H9 (cell line): ENCODE results near the gene ROBO4. TPM values are rescaled to one million over a fixed set of nuclear protein-coding genes. Genes with fewer than 3 reads are reported as not detected.

ENCODE experiments used
- DNase-seq: peaks from one replicate; pipeline ENCODE4 v3.0.0-alpha.2; 2017
- H2AFZ ChIP-seq: one replicate; pipeline ENCODE4 v1.6.1; 2013; ENCODE audit warnings: mild to moderate bottlenecking, low read length, control low read depth, moderate library complexity
- H2AK5ac ChIP-seq: 2 replicates; pipeline ENCODE4 v1.6.1; 2013; ENCODE audit warnings: low read length, control low read depth, mixed read lengths; ENCODE audit not compliant: insufficient read length
- H2BK120ac ChIP-seq: one replicate; pipeline ENCODE4 v1.6.1; 2013; ENCODE audit warnings: low read depth, mild to moderate bottlenecking, low read length, control low read depth, inconsistent platforms; ENCODE audit not compliant: poor library complexity, severe bottlenecking
- H2BK12ac ChIP-seq: 2 replicates; pipeline ENCODE4 v1.6.1; 2013; ENCODE audit warnings: low read length, control low read depth, mixed read lengths, low read depth; ENCODE audit not compliant: insufficient read length
- H2BK15ac ChIP-seq: 2 replicates; pipeline ENCODE4 v1.6.1; 2013; ENCODE audit warnings: low read depth, low read length, control low read depth
- H2BK20ac ChIP-seq: one replicate; pipeline ENCODE4 v1.6.1; 2013; ENCODE audit warnings: low read depth, mild to moderate bottlenecking, low read length, control low read depth, inconsistent platforms; ENCODE audit not compliant: poor library complexity, severe bottlenecking
- H2BK5ac ChIP-seq: 2 replicates; pipeline ENCODE4 v1.6.1; 2013; ENCODE audit warnings: low read length, control low read depth, mixed read lengths; ENCODE audit not compliant: insufficient read length
- H3K14ac ChIP-seq: 2 replicates; pipeline ENCODE4 v1.6.1; 2013; ENCODE audit warnings: low read length, control low read depth; ENCODE audit not compliant: insufficient read depth
- H3K18ac ChIP-seq: 2 replicates; pipeline ENCODE4 v1.6.1; 2013; ENCODE audit warnings: low read depth, mild to moderate bottlenecking, mixed read lengths, low read length, control low read depth; ENCODE audit not compliant: insufficient read length
- H3K23ac ChIP-seq: 2 replicates; pipeline ENCODE4 v1.6.1; 2013; ENCODE audit warnings: low read length, control low read depth, mixed read lengths, low read depth; ENCODE audit not compliant: insufficient read length
- H3K23me2 ChIP-seq: 2 replicates; pipeline ENCODE4 v1.6.1; 2013; ENCODE audit warnings: low read depth, mild to moderate bottlenecking, mixed read lengths, low read length, control low read depth; ENCODE audit not compliant: insufficient read length, poor library complexity, severe bottlenecking
- H3K27ac ChIP-seq: 2 replicates; pipeline ENCODE4 v1.5.1; 2013; ENCODE audit warnings: low read length, control low read depth, mixed read lengths, low read depth; ENCODE audit not compliant: insufficient read length
- H3K27me3 ChIP-seq: 2 replicates; pipeline ENCODE4 v1.6.1; 2013; ENCODE audit warnings: low read length, control low read depth, inconsistent platforms; ENCODE audit not compliant: insufficient read depth
- H3K4ac ChIP-seq: 2 replicates; pipeline ENCODE4 v1.6.1; 2013; ENCODE audit warnings: low read depth, mild to moderate bottlenecking, control low read depth, inconsistent platforms, low read length, moderate library complexity
- H3K4me1 ChIP-seq: 2 replicates; pipeline ENCODE4 v1.6.1; 2013; ENCODE audit warnings: low read length, control low read depth, inconsistent platforms; ENCODE audit not compliant: insufficient read depth
- H3K4me2 ChIP-seq: 2 replicates; pipeline ENCODE4 v1.6.1; 2013; ENCODE audit warnings: low read length, control low read depth, mixed read lengths; ENCODE audit not compliant: insufficient read length, insufficient read depth
- H3K56ac ChIP-seq: 2 replicates; pipeline ENCODE4 v1.6.1; 2013; ENCODE audit warnings: low read depth, mild to moderate bottlenecking, mixed read lengths, low read length, control low read depth; ENCODE audit not compliant: insufficient read length
- H3K79me1 ChIP-seq: 2 replicates; pipeline ENCODE4 v1.6.1; 2013; ENCODE audit warnings: low read depth, mild to moderate bottlenecking, moderate library complexity, low read length, control low read depth, inconsistent platforms; ENCODE audit not compliant: insufficient read depth, poor library complexity, severe bottlenecking
- H3K79me2 ChIP-seq: 2 replicates; pipeline ENCODE4 v1.6.1; 2013; ENCODE audit warnings: low read length, control low read depth, inconsistent platforms; ENCODE audit not compliant: insufficient read depth
- H3K9ac ChIP-seq: 2 replicates; pipeline ENCODE4 v1.6.1; 2013; ENCODE audit warnings: low read length, control low read depth, mixed read lengths; ENCODE audit not compliant: insufficient read length; ENCODE audit errors: extremely low read depth
- H3K9me3 ChIP-seq: one replicate; pipeline ENCODE4 v1.6.1; 2013; ENCODE audit warnings: low read depth, low read length, inconsistent platforms; ENCODE audit not compliant: control insufficient read depth
- H3T11ph ChIP-seq: one replicate; pipeline ENCODE4 v1.6.1; 2013; ENCODE audit warnings: mild to moderate bottlenecking, low read length, control low read depth, inconsistent platforms
- H4K20me1 ChIP-seq: one replicate; pipeline ENCODE4 v1.6.1; 2013; ENCODE audit not compliant: control insufficient read depth, insufficient read length, insufficient read depth
- H4K5ac ChIP-seq: 2 replicates; pipeline ENCODE4 v1.6.1; 2013; ENCODE audit warnings: low read depth, mild to moderate bottlenecking, mixed read lengths, low read length, control low read depth; ENCODE audit not compliant: insufficient read length
- H4K8ac ChIP-seq: replicated peaks from 2 replicates; pipeline ENCODE4 v1.6.1; 2013; ENCODE audit warnings: low read length, control low read depth, mixed read lengths, low read depth; ENCODE audit not compliant: insufficient read length
- H4K91ac ChIP-seq: 2 replicates; pipeline ENCODE4 v1.6.1; 2013; ENCODE audit warnings: low read depth, mild to moderate bottlenecking, moderate library complexity, mixed read lengths, low read length, control low read depth; ENCODE audit not compliant: insufficient read length
- H3K27ac Mint-ChIP-seq, 3 experiments: 2 replicates in 2 of 3; 3 replicates in 1 of 3; pipeline ENCODE4 v1.8.0; 2020 to 2021; ENCODE audit warnings: mixed read lengths in 3 of 3, mild to moderate bottlenecking in 1 of 3, moderate library complexity in 1 of 3
- H3K27me3 Mint-ChIP-seq: 2 replicates; pipeline ENCODE4 v1.8.0; 2021; ENCODE audit warnings: low read depth, mild to moderate bottlenecking, moderate library complexity, mixed read lengths
- H3K36me3 Mint-ChIP-seq, 3 experiments: 2 replicates in 2 of 3; 3 replicates in 1 of 3; pipeline ENCODE4 v1.8.0; 2020 to 2021; ENCODE audit warnings: low read depth in 3 of 3, mixed read lengths in 3 of 3; ENCODE audit not compliant: insufficient read depth in 1 of 3
- H3K4me1 Mint-ChIP-seq, 2 experiments: 2 replicates each; pipeline ENCODE4 v1.8.0; 2020; ENCODE audit warnings: mixed read lengths in 2 of 2
- H3K4me3 Mint-ChIP-seq, 2 experiments: 2 replicates in 1 of 2; 3 replicates in 1 of 2; pipeline ENCODE4 v1.8.0; 2020 to 2021; ENCODE audit warnings: mild to moderate bottlenecking in 2 of 2, mixed read lengths in 2 of 2, moderate library complexity in 1 of 2
- H3K9me3 Mint-ChIP-seq, 2 experiments: 2 replicates in 1 of 2; 3 replicates in 1 of 2; pipeline ENCODE4 v1.8.0; 2020; ENCODE audit warnings: mild to moderate bottlenecking in 2 of 2, mixed read lengths in 2 of 2, moderate library complexity in 1 of 2
- WGBS: extraction: QIAGEN DNeasy Blood & Tissue Kit; methylation state at CpG from one replicate; pipeline ENCODE4 v1.1.7; 2013; ENCODE audit warnings: missing lambda C conversion rate, low lambda C conversion rate, mixed read lengths; ENCODE audit not compliant: insufficient read length; ENCODE audit errors: extremely low coverage; 5-methylcytosine and 5-hydroxymethylcytosine counted together
- total RNA-seq: library from RNA; stranded (reverse); gene quantifications from 2 replicates; pipeline ENCODE4 v1.2.1, GENCODE V29; 2021
- TF ChIP-seq, protein P1 (sequence below): fragments of 200-600 bp; sonication (generic); conservative IDR thresholded peaks from 3 replicates; pipeline ENCODE4 v1.8.0; 2021; ENCODE audit warnings: antibody characterized with exemption, mild to moderate bottlenecking

ROBO4 gene
- total RNA-seq, 1 experiment from 2014 or later, result not detected

DNA sequence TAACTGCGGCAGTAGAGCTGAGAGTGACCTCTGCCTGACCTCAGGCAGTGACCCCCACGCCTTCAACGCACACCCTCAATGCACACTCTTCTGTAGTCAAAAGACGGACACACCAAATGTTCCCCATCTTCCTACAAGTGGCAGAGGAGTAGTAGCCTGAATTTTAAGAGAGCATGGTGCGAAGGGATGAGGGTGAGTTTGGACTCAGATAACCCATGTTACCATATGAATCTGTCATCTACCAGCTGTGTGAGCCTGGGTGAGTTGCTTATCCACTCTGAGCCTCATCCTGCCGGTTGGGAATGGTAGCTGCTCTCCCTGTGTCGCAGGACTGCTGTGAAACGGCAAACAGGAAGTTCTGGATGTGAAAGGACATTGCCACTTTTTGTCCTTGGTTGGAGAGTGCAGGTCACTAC lies 53.0 kb downstream of the ROBO4 start:
- H4K5ac ChIP-seq, result no peak overlapping the region
- no peak overlapping the region for H2BK5ac ChIP-seq
- H3K56ac ChIP-seq, result no peak overlapping the region
- no peak overlapping the region for H3K9ac ChIP-seq
- H4K20me1 ChIP-seq, result no peaks in the 10 kb centered on the region
- Mint-ChIP-seq H3K9me3 (peaks cover 0 to 2% of the 10 kb centered on the region in 2 experiments; a peak in 3 of 5 replicates), H3K4me3 (no peak overlapping the region; a peak in 1 of 5 replicates), H3K27me3 (no peaks in the 10 kb centered on the region), H3K36me3 (no peaks in the 10 kb centered on the region), H3K4me1 (peaks cover 16 to 52% of the 10 kb centered on the region in 2 experiments), H3K27ac (no peak overlapping the region)
- DNase-seq, result no peak
- no peak overlapping the region for H3K4ac ChIP-seq
- no peaks in the 10 kb centered on the region for H3K79me2 ChIP-seq
- H4K91ac ChIP-seq, result no peak overlapping the region
- H3K79me1 ChIP-seq, result no peaks in the 10 kb centered on the region
- TF ChIP-seq, protein P1, sequence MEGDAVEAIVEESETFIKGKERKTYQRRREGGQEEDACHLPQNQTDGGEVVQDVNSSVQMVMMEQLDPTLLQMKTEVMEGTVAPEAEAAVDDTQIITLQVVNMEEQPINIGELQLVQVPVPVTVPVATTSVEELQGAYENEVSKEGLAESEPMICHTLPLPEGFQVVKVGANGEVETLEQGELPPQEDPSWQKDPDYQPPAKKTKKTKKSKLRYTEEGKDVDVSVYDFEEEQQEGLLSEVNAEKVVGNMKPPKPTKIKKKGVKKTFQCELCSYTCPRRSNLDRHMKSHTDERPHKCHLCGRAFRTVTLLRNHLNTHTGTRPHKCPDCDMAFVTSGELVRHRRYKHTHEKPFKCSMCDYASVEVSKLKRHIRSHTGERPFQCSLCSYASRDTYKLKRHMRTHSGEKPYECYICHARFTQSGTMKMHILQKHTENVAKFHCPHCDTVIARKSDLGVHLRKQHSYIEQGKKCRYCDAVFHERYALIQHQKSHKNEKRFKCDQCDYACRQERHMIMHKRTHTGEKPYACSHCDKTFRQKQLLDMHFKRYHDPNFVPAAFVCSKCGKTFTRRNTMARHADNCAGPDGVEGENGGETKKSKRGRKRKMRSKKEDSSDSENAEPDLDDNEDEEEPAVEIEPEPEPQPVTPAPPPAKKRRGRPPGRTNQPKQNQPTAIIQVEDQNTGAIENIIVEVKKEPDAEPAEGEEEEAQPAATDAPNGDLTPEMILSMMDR, result no peak
- no peak overlapping the region for H2BK12ac ChIP-seq
- no peaks in the 10 kb centered on the region; the same call in 1 of the 2 replicates for H3K4me1 ChIP-seq
- H2BK15ac ChIP-seq, result no peak overlapping the region
- H2AFZ ChIP-seq, result no peak overlapping the region
- H2AK5ac ChIP-seq, result no peak overlapping the region
- H3K23me2 ChIP-seq, result no peaks in the 10 kb centered on the region
- no peak overlapping the region for H3K18ac ChIP-seq
- no peak overlapping the region for H3T11ph ChIP-seq
- no peak overlapping the region for H4K8ac ChIP-seq
- H3K14ac ChIP-seq, result no peak overlapping the region
- no peaks in the 10 kb centered on the region for H3K9me3 ChIP-seq
- no peak overlapping the region for H3K27ac ChIP-seq
- no peak overlapping the region for H3K23ac ChIP-seq
- no peak overlapping the region for H2BK20ac ChIP-seq
- H3K4me2 ChIP-seq, result peak overlapping the region; percentile 14
- no peak overlapping the region for H2BK120ac ChIP-seq
- WGBS, result no CpG with 5 or more reads among the region's 8 CpGs
- peaks cover 96% of the 10 kb centered on the region for H3K27me3 ChIP-seq
